Panc1 (cell line): ENCODE results near the gene RNF169. TPM values are rescaled to one million over a fixed set of nuclear protein-coding genes. Genes with fewer than 3 reads are reported as not detected.
A peak's percentile ranks its signal among the peaks of the same experiment; 100 is the strongest.

Experiments
- ATAC-seq: fragments of 200-7000 bp; cut with Tn5 transposase; 2 replicates; pipeline ENCODE4 v1.9.1; 2020; ENCODE audit warnings: mild to moderate bottlenecking, moderate library complexity
- BruUV-seq: library from RNA; stranded (reverse); fragments of 400-500 nt; replicated peaks from 2 replicates; lab custom pipeline; 2021; lab: Mats Ljungman, UMichigan
- CTCF ChIA-PET: fragments of 300-600 bp; sonication (Branson Sonifier 250); formaldehyde crosslinking; loops from one replicate; lab custom pipeline; 2022; ENCODE audit warnings: antibody characterized with exemption; lab: Charles Lee
- POLR2A ChIA-PET: fragments of 300-600 bp; sonication (Branson Sonifier 250); formaldehyde crosslinking; loops from one replicate; lab custom pipeline; 2022; ENCODE audit warnings: antibody characterized with exemption; lab: Charles Lee
- DNase-seq: peaks from one replicate; pipeline ENCODE4 v3.0.0-alpha.2; 2010; ENCODE audit warnings: low read depth, low spot score
- H3K27ac ChIP-seq: 2 replicates; pipeline ENCODE4 v1.5.1; 2011; ENCODE audit warnings: mild to moderate bottlenecking, low read length, inconsistent platforms
- H3K27me3 ChIP-seq: fragments of 200-500 bp; sonication (Bioruptor generic); 2 replicates; pipeline ENCODE4 v1.6.0; 2014; ENCODE audit warnings: low read length, inconsistent platforms; ENCODE audit not compliant: control insufficient read depth, insufficient read depth
- H3K36me3 ChIP-seq: fragments of 200-500 bp; sonication (Bioruptor generic); 2 replicates; pipeline ENCODE4 v1.5.1; 2014; ENCODE audit warnings: inconsistent platforms, mild to moderate bottlenecking, low read length, moderate library complexity; ENCODE audit not compliant: control insufficient read depth, insufficient read depth
- H3K4me1 ChIP-seq: 2 replicates; pipeline ENCODE4 v1.5.1; 2011; ENCODE audit warnings: inconsistent platforms, mild to moderate bottlenecking, low read length, moderate library complexity; ENCODE audit not compliant: control insufficient read depth, insufficient read depth
- H3K4me3 ChIP-seq, 2 experiments: 2 replicates each; pipeline ENCODE4 v1.5.1; 2011 to 2012; ENCODE audit warnings: low read depth in 2 of 2, low read length in 2 of 2, mild to moderate bottlenecking in 2 of 2, inconsistent platforms in 1 of 2, moderate library complexity in 1 of 2
- H3K9me3 ChIP-seq: fragments of 200-500 bp; sonication (Bioruptor generic); 2 replicates; pipeline ENCODE4 v1.5.1; 2014; ENCODE audit warnings: low read depth, mild to moderate bottlenecking, inconsistent platforms, low read length, moderate library complexity; ENCODE audit not compliant: control insufficient read depth, insufficient read depth
- CTCF ChIP-seq: fragments of 450-650 bp; IDR thresholded peaks from 2 replicates; pipeline ENCODE4 v1.5.1; 2017; ENCODE audit warnings: mild to moderate bottlenecking
- POLR2AphosphoS5 ChIP-seq: IDR thresholded peaks from 2 replicates; pipeline ENCODE4 v1.6.1; 2012; ENCODE audit warnings: mild to moderate bottlenecking, low read depth, low read length, moderate library complexity
- SIN3A ChIP-seq: IDR thresholded peaks from 2 replicates; pipeline ENCODE4 v1.6.1; 2012; ENCODE audit warnings: low read depth, mild to moderate bottlenecking, low read length, moderate library complexity, borderline replicate concordance; ENCODE audit not compliant: insufficient read depth
- TCF7L2 ChIP-seq: IDR thresholded peaks from 2 replicates; pipeline ENCODE4 v1.6.1; 2011; ENCODE audit warnings: mild to moderate bottlenecking, low read depth, low read length, inconsistent platforms
- in situ Hi-C: cut with HindIII; loops from 2 replicates; pipeline ENCODE4 v1.10.0; 2016; ENCODE audit warnings: low sequenced_read_pairs, low pct_unique_long_range_greater_than_20kb
- intact Hi-C: fragments of 100-400 bp; cut with micrococcal nuclease; formaldehyde crosslinking; loops from one replicate; pipeline ENCODE4 v1.10.0; 2022; ENCODE audit not compliant: unreplicated experiment
- total RNA-seq: library from RNA; stranded (reverse); gene quantifications from one replicate; pipeline ENCODE4 v1.2.1, GENCODE V29; 2021; ENCODE audit not compliant: unreplicated experiment
- TF ChIP-seq, protein P1 (sequence below), 2 experiments: IDR thresholded peaks; 2 replicates each; pipeline ENCODE4 v1.6.1; 2011 to 2012; ENCODE audit warnings: low read depth in 2 of 2, control low read depth in 1 of 2, low read length in 1 of 2, mild to moderate bottlenecking in 1 of 2, moderate library complexity in 1 of 2; ENCODE audit not compliant: insufficient read depth in 1 of 2

Gene RNF169
- total RNA-seq, 1 experiment from 2014 or later: 23.6 TPM

- POLR2A ChIA-PET: no interaction called here
These were observed 78.3 kb downstream of the RNF169 start for GRCh38 chr11:74826901-74827300.

DNA sequence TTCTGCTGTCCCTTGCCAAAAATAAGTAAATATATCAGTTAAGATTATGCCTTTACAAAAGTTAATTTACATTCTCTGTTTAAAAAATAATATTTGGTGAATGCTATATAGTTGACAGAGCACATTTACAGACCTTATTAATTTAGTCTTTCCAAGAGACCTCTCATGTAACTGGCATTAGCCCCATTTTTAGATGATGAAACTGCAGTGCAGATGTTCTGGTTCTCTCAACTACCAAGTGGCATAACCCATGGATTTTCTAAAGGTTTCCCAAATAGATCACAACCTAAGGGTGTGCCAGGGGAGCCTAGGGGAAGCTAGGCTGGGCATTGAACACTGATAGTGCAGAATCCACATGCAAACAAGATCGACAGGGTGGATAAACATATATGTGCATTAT lies 88.5 kb downstream of the RNF169 start:
- Histone ChIP-seq H3K4me3 (no peak overlapping the region), H3K27me3 (no peaks in the 10 kb centered on the region), H3K4me1 (no peaks in the 10 kb centered on the region), H3K27ac (no peak overlapping the region), H3K9me3 (no peaks in the 10 kb centered on the region), H3K36me3 (peaks cover 24% of the 10 kb centered on the region)
- TF ChIP-seq, protein P1, sequence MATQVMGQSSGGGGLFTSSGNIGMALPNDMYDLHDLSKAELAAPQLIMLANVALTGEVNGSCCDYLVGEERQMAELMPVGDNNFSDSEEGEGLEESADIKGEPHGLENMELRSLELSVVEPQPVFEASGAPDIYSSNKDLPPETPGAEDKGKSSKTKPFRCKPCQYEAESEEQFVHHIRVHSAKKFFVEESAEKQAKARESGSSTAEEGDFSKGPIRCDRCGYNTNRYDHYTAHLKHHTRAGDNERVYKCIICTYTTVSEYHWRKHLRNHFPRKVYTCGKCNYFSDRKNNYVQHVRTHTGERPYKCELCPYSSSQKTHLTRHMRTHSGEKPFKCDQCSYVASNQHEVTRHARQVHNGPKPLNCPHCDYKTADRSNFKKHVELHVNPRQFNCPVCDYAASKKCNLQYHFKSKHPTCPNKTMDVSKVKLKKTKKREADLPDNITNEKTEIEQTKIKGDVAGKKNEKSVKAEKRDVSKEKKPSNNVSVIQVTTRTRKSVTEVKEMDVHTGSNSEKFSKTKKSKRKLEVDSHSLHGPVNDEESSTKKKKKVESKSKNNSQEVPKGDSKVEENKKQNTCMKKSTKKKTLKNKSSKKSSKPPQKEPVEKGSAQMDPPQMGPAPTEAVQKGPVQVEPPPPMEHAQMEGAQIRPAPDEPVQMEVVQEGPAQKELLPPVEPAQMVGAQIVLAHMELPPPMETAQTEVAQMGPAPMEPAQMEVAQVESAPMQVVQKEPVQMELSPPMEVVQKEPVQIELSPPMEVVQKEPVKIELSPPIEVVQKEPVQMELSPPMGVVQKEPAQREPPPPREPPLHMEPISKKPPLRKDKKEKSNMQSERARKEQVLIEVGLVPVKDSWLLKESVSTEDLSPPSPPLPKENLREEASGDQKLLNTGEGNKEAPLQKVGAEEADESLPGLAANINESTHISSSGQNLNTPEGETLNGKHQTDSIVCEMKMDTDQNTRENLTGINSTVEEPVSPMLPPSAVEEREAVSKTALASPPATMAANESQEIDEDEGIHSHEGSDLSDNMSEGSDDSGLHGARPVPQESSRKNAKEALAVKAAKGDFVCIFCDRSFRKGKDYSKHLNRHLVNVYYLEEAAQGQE (IDR thresholded peaks at IDR 0.05; ENCODE audit: insufficient read depth in 1 of 2, low read depth in 2 of 2, low read length in 1 of 2): no peak
- TF ChIP-seq CTCF (no peak), TCF7L2 (no peak), POLR2AphosphoS5 (no peak), SIN3A (no peak)
- TSS peak; percentile 20 for BruUV-seq
- ATAC-seq (no peak), DNase-seq (no peak)
- in situ Hi-C loops: no loop called here
- POLR2A ChIA-PET: no interaction called here
- CTCF ChIA-PET: no interaction called here
- intact Hi-C loops: no loop called here

More at GRCh38 chr11:74826901-74827300, 78.3 kb downstream of the RNF169 start:
- in situ Hi-C loops (no loop called here), intact Hi-C loops (no loop called here)
- Histone ChIP-seq H3K4me1 (no peaks in the 10 kb centered on the region), H3K27me3 (no peaks in the 10 kb centered on the region), H3K27ac (no peak overlapping the region), H3K9me3 (peaks cover 8% of the 10 kb centered on the region; the same call in 1 of the 2 replicates), H3K36me3 (no peaks in the 10 kb centered on the region; the same call in 1 of the 2 replicates), H3K4me3 (no peak overlapping the region)
- BruUV-seq: no TSS peak
- TF ChIP-seq CTCF (no peak), POLR2AphosphoS5 (no peak), TCF7L2 (no peak), SIN3A (no peak)
- TF ChIP-seq, protein P1 (IDR thresholded peaks at IDR 0.05; ENCODE audit: insufficient read depth in 1 of 2, low read depth in 2 of 2, low read length in 1 of 2): no peak
- DNase-seq (no peak), ATAC-seq (no peak)
- CTCF ChIA-PET: no interaction called here
